Hepatocyte (in vitro differentiated cells): ENCODE data around the gene ORC1. TPM values are rescaled to one million over a fixed set of nuclear protein-coding genes. Genes with fewer than 3 reads are reported as not detected.

Source experiments
- DNase-seq: peaks from one replicate; pipeline ENCODE4 v3.0.0-alpha.2; 2016; ENCODE audit warnings: low spot score
- H2AFZ ChIP-seq: fragments of 200-600 bp; sonication (generic); 2 replicates; pipeline ENCODE4 v1.6.0; 2016; ENCODE audit warnings: antibody characterized with exemption, mild to moderate bottlenecking
- H3K27ac ChIP-seq: fragments of 200-600 bp; sonication (generic); 2 replicates; pipeline ENCODE4 v1.5.1; 2016; ENCODE audit warnings: mild to moderate bottlenecking
- H3K27me3 ChIP-seq: fragments of 200-600 bp; sonication (generic); 2 replicates; pipeline ENCODE4 v1.6.1; 2016
- H3K36me3 ChIP-seq: fragments of 200-600 bp; sonication (generic); replicated peaks from 2 replicates; pipeline ENCODE4 v1.5.1; 2016; ENCODE audit warnings: low read depth; ENCODE audit not compliant: insufficient read depth
- H3K4me1 ChIP-seq: fragments of 200-600 bp; sonication (generic); 2 replicates; pipeline ENCODE4 v1.5.1; 2016; ENCODE audit warnings: mild to moderate bottlenecking, moderate library complexity; ENCODE audit not compliant: insufficient read depth
- H3K4me2 ChIP-seq: fragments of 200-600 bp; sonication (generic); 2 replicates; pipeline ENCODE4 v1.6.0; 2016
- H3K4me3 ChIP-seq: fragments of 200-600 bp; sonication (generic); 2 replicates; pipeline ENCODE4 v1.5.1; 2016; ENCODE audit warnings: mild to moderate bottlenecking
- H3K79me2 ChIP-seq: fragments of 200-600 bp; sonication (generic); 2 replicates; pipeline ENCODE4 v1.6.0; 2017; ENCODE audit warnings: mild to moderate bottlenecking
- H3K9me2 ChIP-seq: fragments of 200-600 bp; sonication (generic); replicated peaks from 2 replicates; pipeline ENCODE4 v1.6.0; 2017; ENCODE audit warnings: mild to moderate bottlenecking; ENCODE audit not compliant: insufficient read depth
- H3K9me3 ChIP-seq: fragments of 200-600 bp; sonication (generic); 2 replicates; pipeline ENCODE4 v1.5.1; 2016; ENCODE audit warnings: low read depth, mild to moderate bottlenecking
- H4K20me1 ChIP-seq: fragments of 200-600 bp; sonication (generic); 2 replicates; pipeline ENCODE4 v1.6.0; 2016; ENCODE audit warnings: mild to moderate bottlenecking; ENCODE audit not compliant: insufficient read depth, poor library complexity, severe bottlenecking
- CTCF ChIP-seq: fragments of 200-600 bp; sonication (generic); IDR thresholded peaks from 2 replicates; pipeline ENCODE4 v1.5.1; 2016; ENCODE audit warnings: antibody characterized with exemption, mild to moderate bottlenecking; ENCODE audit not compliant: poor library complexity
- EZH2 ChIP-seq: fragments of 200-600 bp; sonication (generic); IDR thresholded peaks from 2 replicates; pipeline ENCODE4 v1.6.1; 2016; ENCODE audit warnings: antibody characterized with exemption, mild to moderate bottlenecking, borderline replicate concordance
- EZH2phosphoT487 ChIP-seq: fragments of 200-600 bp; sonication (generic); IDR thresholded peaks from one replicate; pipeline ENCODE4 v1.6.1; 2018; ENCODE audit warnings: antibody characterized with exemption, mild to moderate bottlenecking, low read depth, moderate library complexity; ENCODE audit not compliant: unreplicated experiment, severe bottlenecking
- WGBS: methylation state at CpG from one replicate; pipeline ENCODE4 v1.1.6; 2016; ENCODE audit warnings: low lambda C conversion rate; ENCODE audit errors: missing lambda C conversion rate; 5-methylcytosine and 5-hydroxymethylcytosine counted together
- polyA plus RNA-seq: library from polyadenylated mRNA; unstranded; fragments of >200 nt; fragmentation: Nextera tagmentation; extraction: Ambion mirVana; gene quantifications from 2 replicates; pipeline ENCODE4 v1.2.1, GENCODE V29; 2016
- total RNA-seq: library from RNA; depleted of rRNA; stranded (reverse); fragments of >200 nt; gene quantifications from 2 replicates; pipeline ENCODE4 v1.2.3, GENCODE V29; 2014

Gene ORC1
- total and polyA plus RNA-seq, 2 experiments from 2014 or later = 1.3 to 2.6 TPM

- no peaks in the 10 kb centered on the region for H3K9me2 ChIP-seq
- H3K4me2 ChIP-seq = peak overlapping the region; percentile 89
- peaks cover 29% of the 10 kb centered on the region for H3K79me2 ChIP-seq
- no peaks in the 10 kb centered on the region for H3K36me3 ChIP-seq
- no peaks in the 10 kb centered on the region for H3K9me3 ChIP-seq
- H4K20me1 ChIP-seq = no peaks in the 10 kb centered on the region
- WGBS = 42% methylated on average over 3 of the region's 3 CpGs
- H3K4me3 ChIP-seq = no peak overlapping the region
- H3K4me1 ChIP-seq = peaks cover 6% of the 10 kb centered on the region
- peak; percentile 38 for DNase-seq
- no peaks in the 10 kb centered on the region for H3K27me3 ChIP-seq
- H3K27ac ChIP-seq = no peak overlapping the region
- H2AFZ ChIP-seq = no peak overlapping the region
- TF ChIP-seq EZH2 (no peak), EZH2phosphoT487 (no peak), CTCF (no peak)
Observed at GRCh38 chr1:52402860-52403240, 1.4 kb downstream of the ORC1 start.

- peaks cover 6% of the 10 kb centered on the region for H3K79me2 ChIP-seq
- H3K4me2 ChIP-seq = no peak overlapping the region
- no peaks in the 10 kb centered on the region for H3K36me3 ChIP-seq
- H3K4me3 ChIP-seq = no peak overlapping the region
- H3K27me3 ChIP-seq = no peaks in the 10 kb centered on the region
- H3K9me2 ChIP-seq = no peaks in the 10 kb centered on the region
- no peak for DNase-seq
- 94% methylated on average over 6 of the region's 6 CpGs for WGBS
- no peak overlapping the region for H3K27ac ChIP-seq
- peaks cover 6% of the 10 kb centered on the region for H3K4me1 ChIP-seq
- H3K9me3 ChIP-seq = no peaks in the 10 kb centered on the region
- no peak overlapping the region for H2AFZ ChIP-seq
- no peaks in the 10 kb centered on the region for H4K20me1 ChIP-seq
- TF ChIP-seq EZH2phosphoT487 (no peak), CTCF (no peak), EZH2 (no peak)
Observed at GRCh38 chr1:52400131-52400530, 4.1 kb downstream of the ORC1 start.

- no peak overlapping the region for H3K4me2 ChIP-seq
- H3K27me3 ChIP-seq = no peaks in the 10 kb centered on the region
- H3K79me2 ChIP-seq = peaks cover 4% of the 10 kb centered on the region
- WGBS = 97% methylated on average over 3 of the region's 3 CpGs
- H3K27ac ChIP-seq = no peak overlapping the region
- H3K9me2 ChIP-seq = no peaks in the 10 kb centered on the region
- H3K4me3 ChIP-seq = no peak overlapping the region
- peaks cover 6% of the 10 kb centered on the region for H3K4me1 ChIP-seq
- H3K36me3 ChIP-seq = no peaks in the 10 kb centered on the region
- H4K20me1 ChIP-seq = no peaks in the 10 kb centered on the region
- H2AFZ ChIP-seq = no peak overlapping the region
- TF ChIP-seq EZH2phosphoT487 (no peak), CTCF (no peak), EZH2 (no peak)
- no peaks in the 10 kb centered on the region for H3K9me3 ChIP-seq
- no peak for DNase-seq
Observed at GRCh38 chr1:52399629-52400028, 4.6 kb downstream of the ORC1 start.

GRCh38 chr1:52393174-52393573 lies 11.0 kb downstream of the ORC1 start:
- no peaks in the 10 kb centered on the region for H3K9me2 ChIP-seq
- 98% methylated on average over 5 of the region's 5 CpGs for WGBS

More at GRCh38 chr1:52393174-52393573, 11.0 kb downstream of the ORC1 start:
- H3K27ac ChIP-seq = no peak overlapping the region
- TF ChIP-seq CTCF (no peak), EZH2phosphoT487 (no peak), EZH2 (no peak)
- DNase-seq = no peak
- no peak overlapping the region for H3K4me2 ChIP-seq
- no peaks in the 10 kb centered on the region for H3K36me3 ChIP-seq
- H4K20me1 ChIP-seq = no peaks in the 10 kb centered on the region
- no peaks in the 10 kb centered on the region for H3K27me3 ChIP-seq
- no peak overlapping the region for H2AFZ ChIP-seq
- no peaks in the 10 kb centered on the region for H3K79me2 ChIP-seq
- no peaks in the 10 kb centered on the region for H3K4me1 ChIP-seq
- no peaks in the 10 kb centered on the region for H3K9me3 ChIP-seq
- no peak overlapping the region for H3K4me3 ChIP-seq
